Hematopoietic multipotent progenitor cell treated with erythropoietin and hydrocortisone succinate and interleukin-3 and kit ligand, for 6 days (in vitro differentiated cells): Measurements from ENCODE around the gene PNPLA6.

Experiments used
- DNase-seq: peaks from one replicate; pipeline ENCODE4 v3.0.0-alpha.2; 2015

The PNPLA6 gene

DNA sequence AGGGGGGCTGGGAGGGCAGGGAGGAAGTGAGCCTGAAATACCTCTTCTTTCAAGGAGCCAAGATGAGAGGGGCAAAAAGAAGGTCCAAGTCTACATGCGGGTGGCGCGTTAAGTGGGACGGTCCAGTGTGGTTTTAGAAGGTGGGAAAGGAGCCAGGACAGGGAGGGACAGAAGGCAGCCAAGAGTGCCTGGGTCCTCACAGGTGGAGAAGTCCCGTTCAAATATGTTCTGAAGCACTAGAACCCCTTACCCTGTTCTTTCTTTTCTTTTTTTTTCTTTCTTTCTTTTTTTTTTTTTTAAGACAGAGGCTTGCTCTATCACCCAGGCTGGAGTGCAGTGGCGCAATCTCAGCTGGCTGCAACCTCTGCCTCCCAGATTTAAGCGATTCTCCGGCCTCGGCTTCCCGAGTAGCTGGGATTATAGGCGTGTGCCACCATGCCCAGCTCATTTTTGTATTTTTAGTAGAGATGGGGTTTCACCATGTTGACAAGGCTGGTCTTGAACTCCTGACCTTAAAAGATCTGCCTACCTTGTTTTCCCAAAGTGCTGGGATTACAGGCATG lies 67.5 kb downstream of the PNPLA6 start:
- no peak for DNase-seq

DNA sequence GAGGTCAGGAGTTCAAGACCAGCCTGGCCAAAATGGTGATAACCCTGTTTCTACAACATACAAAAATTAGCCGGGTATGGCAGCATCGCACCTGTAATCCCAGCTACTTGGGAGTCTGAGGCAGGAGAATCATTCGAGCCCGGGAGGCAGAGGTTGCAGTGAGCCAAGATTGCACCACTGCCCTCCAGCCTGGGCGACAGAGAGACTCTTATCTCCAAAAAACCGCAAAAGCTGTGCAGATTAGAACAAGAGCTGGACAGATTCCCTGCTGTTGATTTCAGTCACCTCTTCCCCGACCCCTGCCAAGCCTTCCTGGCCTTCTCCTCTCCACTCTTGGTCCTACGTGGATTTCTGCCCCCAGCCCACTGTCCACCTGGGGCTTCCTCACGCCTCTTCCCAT lies 68.4 kb downstream of the PNPLA6 start:
- peak; percentile 41 for DNase-seq

DNA sequence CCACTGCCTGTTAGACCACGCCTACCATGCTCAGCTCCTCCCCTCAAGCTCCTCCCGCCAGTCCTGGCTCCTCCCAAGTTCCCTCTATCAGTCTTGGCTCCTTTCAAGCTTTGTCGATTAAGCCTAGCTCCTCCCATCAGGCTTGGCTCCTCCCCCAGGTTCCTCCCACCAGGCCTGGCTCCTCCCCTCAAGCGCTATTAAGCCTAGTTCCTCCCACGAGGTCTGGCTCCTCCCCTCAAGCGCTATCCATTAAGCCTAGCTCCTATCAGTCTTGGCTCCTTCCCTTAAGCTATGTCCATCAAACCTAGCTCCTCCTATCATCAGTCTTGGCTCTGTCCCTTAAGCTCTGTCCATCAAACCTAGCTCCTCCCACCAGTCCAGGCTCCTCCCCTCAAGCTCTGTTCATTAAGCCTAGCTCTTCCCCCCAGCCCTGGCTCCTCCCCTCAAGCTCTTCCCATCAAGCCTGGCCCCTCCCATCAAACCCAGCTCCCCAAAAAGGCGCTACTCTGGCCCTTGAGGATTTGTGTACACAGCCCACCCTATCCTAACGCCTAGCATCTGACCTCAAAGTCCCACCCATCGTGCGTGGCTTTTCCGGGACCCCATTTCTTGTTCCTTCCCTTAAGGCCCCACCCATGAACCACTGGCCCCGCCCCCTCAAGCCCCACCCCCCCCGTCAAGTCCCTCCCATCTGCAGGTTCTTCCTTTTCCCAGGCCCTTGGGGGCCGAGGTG lies 70.1 kb downstream of the PNPLA6 start:
- peak; percentile 84 for DNase-seq

DNA sequence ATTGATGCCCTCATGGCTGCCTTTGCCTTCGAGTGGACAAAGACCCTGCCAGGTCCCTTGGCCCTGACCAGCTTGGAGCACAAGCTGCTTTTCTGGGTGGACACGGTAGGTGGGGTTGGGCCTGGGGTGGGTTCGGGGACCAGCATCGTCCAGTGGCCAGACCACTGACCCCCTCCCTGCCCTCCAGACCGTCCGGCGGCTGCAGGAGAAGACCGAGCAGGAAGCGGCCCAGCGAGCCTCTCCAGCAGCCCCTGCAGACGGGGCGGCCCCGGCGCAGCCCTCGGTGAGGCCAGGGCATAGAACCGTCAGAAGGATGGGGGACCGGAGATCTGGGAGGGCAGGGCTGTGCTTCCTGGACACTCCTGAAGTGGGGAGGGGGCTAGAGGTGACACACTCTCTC lies 70.8 kb downstream of the PNPLA6 start:
- no peak for DNase-seq

DNA sequence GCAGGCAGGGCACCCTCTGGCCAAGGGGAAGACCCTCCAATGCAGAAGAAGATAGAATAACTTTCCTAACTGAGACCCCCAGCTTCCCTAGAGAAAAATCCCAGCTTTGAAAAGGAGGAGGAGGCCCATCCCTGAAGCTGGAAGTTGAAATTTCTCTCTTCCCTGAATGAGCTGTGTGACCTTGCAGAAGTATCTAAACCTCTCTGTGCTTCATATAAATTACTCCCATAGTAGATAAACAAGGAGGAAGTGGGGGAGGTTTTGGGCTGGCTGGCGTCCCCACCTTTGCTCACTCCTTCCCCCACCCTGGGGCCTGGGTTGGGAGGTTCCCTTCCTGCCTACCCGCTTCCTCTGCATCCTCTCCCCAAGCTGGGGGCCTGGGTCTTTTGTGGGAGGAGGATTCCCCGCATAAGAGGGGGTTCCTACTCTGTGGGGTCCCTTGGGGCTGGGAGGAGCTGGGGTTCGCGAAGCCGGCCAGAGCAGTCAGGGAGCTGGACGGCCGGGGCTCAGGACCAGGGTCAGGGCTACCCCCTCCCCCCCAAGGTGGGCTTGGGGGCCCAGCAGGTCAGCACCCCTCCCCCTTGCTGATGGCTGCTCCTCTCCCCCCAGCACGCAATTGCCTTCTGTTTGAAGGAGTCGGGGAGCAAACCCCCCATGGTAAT lies 71.8 kb downstream of the PNPLA6 start:
- DNase-seq = no peak

DNA sequence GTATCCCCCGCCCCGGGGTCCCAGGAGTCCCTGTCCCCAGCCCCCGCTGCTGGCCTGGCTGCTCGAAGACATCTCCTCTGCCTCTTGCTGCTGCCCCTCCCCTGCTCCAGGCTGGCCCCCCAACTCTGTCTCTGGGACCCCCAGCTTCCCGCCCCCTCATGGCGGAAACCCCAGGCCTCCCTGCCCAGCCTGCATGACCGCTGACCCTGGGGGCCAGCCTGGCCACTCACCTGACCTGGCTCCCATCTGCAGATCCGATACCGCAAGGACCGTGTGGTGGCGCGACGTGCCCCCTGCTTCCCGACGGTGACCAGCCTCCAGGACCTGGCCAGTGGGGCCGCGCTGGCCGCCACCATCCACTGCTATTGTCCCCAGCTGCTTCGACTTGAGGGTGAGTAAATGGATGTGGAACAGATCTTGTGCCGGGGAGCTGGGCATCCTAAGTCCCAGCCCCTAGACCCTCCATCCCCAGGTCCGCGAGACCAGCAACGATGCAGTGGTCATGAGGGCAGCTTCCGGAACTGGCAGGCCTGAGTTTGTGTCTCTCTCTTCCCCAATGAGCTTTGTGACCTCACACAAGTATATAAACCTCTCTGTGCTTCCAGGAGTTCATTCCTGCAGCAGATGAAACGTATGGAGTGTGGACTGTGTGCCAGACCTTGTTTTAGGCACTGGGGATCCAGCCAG lies 72.5 kb downstream of the PNPLA6 start:
- no peak for DNase-seq

DNA sequence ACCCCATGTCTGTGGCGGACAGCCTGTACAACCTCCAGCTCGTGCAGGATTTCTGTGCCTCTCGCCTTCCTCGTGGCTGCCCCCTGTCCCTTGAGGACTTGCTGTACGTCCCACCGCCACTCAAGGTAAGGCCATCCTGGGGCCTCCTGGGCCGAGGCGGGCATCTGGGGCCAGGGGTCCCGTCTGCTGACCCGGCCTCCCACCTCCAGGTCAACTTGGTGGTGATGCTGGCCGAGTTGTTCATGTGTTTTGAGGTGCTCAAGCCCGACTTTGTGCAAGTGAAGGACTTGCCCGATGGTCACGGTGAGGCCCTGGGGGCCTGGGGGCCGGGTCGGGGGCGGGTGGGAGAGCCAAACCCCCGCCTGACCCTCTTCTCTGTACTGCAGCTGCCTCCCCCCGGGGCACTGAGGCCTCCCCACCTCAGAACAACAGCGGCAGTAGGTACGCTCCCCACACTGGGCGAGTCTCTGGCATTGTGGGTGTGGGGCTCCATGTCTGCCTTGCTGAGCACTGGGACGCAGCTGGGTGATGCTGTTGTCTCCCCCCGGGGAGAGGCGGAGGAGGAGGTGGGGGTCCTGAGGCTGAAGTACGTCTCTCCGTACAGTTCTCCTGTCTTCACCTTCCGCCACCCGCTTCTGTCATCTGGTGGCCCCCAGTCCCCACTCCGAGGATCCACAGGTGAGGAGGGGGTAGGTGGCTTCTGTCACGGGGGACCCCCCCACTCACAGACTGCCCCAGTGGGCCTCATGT lies 75.1 kb downstream of the PNPLA6 start:
- DNase-seq = no peak
